Right renal cortex interstitium (tissue), 3 donors: ENCODE results near the gene OR2A5. TPM values are rescaled to one million over a fixed set of nuclear protein-coding genes. Genes with fewer than 3 reads are reported as not detected.

Source experiments
- polyA plus RNA-seq, 3 donors: library from polyadenylated mRNA; unstranded; fragments of 120-200 nt; gene quantifications; one replicate each; pipeline ENCODE4 v1.2.1, GENCODE V29; 2013; ENCODE audit not compliant: insufficient read length in 3 of 3

The OR2A5 gene
- polyA plus RNA-seq, 3 donors = 0.04 to 0.08 TPM; not detected in 1

Other genes with a start within 250 kb of the OR2A5 start
- 10 to 100 TPM; 85.5 to 90.4 (median 87.0) TPM for gene TCAF1, start 146.8 kb upstream of the OR2A5 start, polyA plus RNA-seq
- not detected for gene OR2F2, start 113.7 kb upstream of the OR2A5 start, polyA plus RNA-seq
- gene OR2F1, start 94.1 kb upstream of the OR2A5 start, polyA plus RNA-seq = under 1 TPM in 1 of 3 donors, not detected in 2; 0.14 TPM
- not detected for gene OR6B1, start 48.6 kb upstream of the OR2A5 start, polyA plus RNA-seq
- not detected for gene OR2A25, start 20.9 kb downstream of the OR2A5 start, polyA plus RNA-seq
- not detected for gene OR2A12, start 37.3 kb downstream of the OR2A5 start, polyA plus RNA-seq
- not detected for gene OR2A2, start 60.6 kb downstream of the OR2A5 start, polyA plus RNA-seq
- not detected for gene OR2A14, start 74.2 kb downstream of the OR2A5 start, polyA plus RNA-seq
- 1 to 10 TPM; 2.6 to 5.0 (median 2.7) TPM for gene CTAGE4, start 134.5 kb downstream of the OR2A5 start, polyA plus RNA-seq
- gene ARHGEF35, start 146.9 kb downstream of the OR2A5 start, polyA plus RNA-seq = 10 to 100 TPM; 22.3 to 28.7 (median 26.8) TPM
- gene OR2A42, start 190.7 kb downstream of the OR2A5 start, polyA plus RNA-seq = 1 to 10 TPM in 2 of 3 donors, under 1 TPM in 1; 0.97 to 1.5 (median 1.0) TPM
- 1 to 10 TPM; 6.9 to 9.2 (median 7.0) TPM for gene OR2A7, start 215.8 kb downstream of the OR2A5 start, polyA plus RNA-seq
- gene CTAGE8, start 220.3 kb downstream of the OR2A5 start, polyA plus RNA-seq = 1 to 10 TPM; 5.5 to 9.4 (median 7.7) TPM